Measurements from ENCODE around the gene PPP2R2C.

PPP2R2C gene

DNA sequence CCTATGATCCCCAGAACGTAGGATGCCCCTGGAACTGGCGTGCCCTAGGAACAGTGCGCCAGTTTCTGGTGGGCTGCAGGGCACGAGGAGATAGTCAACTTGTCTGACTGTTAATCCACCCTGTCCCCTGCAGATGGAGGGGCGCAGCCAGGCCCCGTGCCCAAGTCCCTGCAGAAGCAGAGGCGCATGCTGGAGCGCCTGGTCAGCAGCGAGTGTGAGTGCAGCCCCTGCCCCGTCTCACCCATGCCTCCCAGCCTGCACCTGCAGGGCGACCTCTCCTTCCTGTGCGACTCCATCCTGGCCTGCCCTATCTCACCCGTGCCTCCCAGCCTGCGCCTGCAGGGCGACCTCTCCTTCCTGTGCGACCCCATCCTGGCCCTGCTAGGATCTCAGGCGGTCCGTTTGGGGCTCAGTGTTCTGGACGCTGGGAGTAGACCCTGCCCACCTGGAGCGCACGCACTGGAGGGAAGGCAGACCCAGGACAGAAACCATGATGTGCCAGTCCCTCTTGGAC lies 180.6 kb downstream of the PPP2R2C start:
- DNase-seq (ENCODE audit: low read depth in 2 of 2): no peak

DNA sequence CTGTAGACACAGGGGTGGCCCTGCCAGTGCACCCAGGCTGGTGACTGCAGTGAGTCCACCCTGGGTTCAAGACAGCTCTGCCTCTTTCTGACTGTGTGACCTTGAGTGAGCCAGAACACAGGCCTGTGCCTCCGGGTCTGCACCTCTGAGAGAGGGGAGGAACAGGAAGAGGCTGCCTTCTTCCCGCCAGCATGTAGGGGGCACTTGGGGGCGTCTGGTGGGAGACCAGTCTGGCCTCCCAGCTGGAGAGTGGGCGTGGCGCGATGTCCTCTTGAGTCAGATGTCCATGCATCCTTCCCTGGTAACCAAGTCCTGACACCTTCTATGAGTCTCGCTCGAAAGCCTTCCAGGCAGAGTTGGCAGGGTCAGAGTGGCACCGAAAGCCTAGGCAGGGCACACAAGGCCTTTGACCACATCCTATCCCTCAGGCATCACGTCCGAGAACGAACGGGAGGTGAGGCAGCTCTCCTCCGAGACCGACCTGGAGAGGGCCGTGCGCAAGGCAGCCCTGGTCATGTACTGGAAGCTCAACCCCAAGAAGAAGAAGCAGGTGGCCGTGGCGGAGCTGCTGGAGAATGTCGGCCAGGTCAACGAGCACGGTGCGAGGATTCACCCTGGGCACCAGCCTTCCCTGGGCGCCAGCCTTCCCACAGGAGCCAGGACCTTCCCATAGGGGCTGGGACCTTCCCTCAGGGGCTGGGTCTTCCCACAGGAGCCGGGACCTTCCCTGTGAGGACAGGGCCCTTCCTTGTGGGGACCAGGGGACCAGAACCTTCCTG lies 181.5 kb downstream of the PPP2R2C start:
- DNase-seq (ENCODE audit: low read depth in 2 of 2): no peak

GRCh38 chr4:6290256-6290655 lies 182.2 kb downstream of the PPP2R2C start:
- no peak for DNase-seq (ENCODE audit: low read depth in 2 of 2)

GRCh38 chr4:6288871-6289270 lies 183.5 kb downstream of the PPP2R2C start:
- no peak for DNase-seq (ENCODE audit: low read depth in 2 of 2)

- DNase-seq (ENCODE audit: low read depth in 2 of 2): no peak
Measured at GRCh38 chr4:6288342-6288741, 184.1 kb downstream of the PPP2R2C start.

- no peak for DNase-seq (ENCODE audit: low read depth in 2 of 2)
Measured at GRCh38 chr4:6287017-6287788, 185.2 kb downstream of the PPP2R2C start.

DNA sequence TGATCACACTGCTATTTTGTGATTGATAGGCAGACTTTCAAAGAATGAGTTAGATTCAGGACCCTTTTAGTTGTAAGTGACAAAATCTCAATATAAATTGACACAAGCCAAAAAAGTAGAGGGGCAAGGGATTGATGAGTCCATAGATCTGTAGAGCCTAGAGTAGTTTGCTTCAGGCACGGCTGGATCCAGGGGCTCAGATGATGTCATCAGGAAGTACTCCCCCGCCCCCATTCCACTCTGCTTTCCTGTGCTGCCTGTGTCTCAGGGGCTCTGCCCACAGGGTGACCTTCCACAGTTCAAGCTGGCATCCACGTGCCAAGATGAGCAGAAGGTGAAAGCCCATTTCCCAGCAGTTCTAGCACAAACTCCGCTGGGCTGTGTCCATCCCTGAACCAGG lies 189.1 kb downstream of the PPP2R2C start:
- DNase-seq (ENCODE audit: low read depth in 2 of 2): no peak

GRCh38 chr4:6282314-6282771 lies 190.1 kb downstream of the PPP2R2C start:
- no peak for DNase-seq (ENCODE audit: low read depth in 2 of 2)

- DNase-seq (ENCODE audit: low read depth in 2 of 2): no peak
Measured at GRCh38 chr4:6281436-6282313, 190.7 kb downstream of the PPP2R2C start.

DNA sequence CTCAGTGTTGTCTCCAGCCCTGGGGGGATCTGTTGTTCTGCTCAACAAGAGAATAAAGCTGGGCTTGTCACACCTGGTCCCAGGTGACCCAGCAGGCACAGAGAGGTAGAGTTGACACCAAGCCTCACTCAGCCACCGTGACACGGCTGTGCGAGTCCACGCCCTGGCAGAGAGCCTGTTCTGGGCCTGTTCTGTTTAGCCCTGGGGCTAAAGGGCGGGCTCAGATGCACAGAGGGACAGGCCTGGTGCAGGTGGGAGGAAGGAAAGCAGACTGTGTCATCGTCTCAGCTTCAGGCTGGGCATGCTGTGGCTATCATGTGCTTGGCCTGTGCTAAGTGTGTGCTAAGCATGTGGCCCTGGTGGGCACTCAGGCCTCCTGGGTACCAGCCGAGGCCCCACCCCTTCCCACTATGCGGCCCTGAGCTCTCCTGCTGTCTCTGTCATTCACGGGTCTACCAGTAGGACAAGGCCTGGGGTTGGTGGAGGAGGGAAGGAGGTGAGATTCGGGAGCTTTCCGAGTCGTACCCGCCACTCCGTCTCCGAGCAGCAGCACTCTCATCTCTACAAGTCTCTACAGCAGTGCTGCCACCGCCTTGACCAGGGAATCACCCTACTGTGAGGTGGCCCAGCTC lies 191.9 kb downstream of the PPP2R2C start:
- DNase-seq (ENCODE audit: low read depth in 2 of 2): no peak

- no peak for DNase-seq (ENCODE audit: low read depth in 2 of 2)
Measured at GRCh38 chr4:6279582-6280289, 192.7 kb downstream of the PPP2R2C start.

DNA sequence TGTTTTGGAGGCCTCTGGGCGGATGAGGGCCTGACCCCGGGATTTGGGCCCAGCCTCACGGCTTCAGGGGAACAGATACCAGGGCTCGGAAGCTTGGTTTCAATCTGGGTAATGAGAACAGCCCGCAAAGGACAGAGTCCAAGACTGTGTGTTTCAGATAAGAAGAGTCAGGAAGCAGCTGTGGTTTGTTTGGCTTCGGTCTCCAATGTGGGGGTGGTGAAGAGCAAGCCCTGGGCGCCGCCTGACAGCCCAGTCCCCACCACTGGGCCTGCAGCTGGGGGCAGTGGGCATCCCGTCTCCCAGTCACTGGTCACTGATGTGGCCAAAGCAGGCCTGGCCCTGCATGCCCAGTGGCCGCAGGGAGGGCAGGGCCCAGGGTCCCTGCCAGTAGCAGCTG lies 193.6 kb downstream of the PPP2R2C start:
- no peak for DNase-seq (ENCODE audit: low read depth in 2 of 2)

DNA sequence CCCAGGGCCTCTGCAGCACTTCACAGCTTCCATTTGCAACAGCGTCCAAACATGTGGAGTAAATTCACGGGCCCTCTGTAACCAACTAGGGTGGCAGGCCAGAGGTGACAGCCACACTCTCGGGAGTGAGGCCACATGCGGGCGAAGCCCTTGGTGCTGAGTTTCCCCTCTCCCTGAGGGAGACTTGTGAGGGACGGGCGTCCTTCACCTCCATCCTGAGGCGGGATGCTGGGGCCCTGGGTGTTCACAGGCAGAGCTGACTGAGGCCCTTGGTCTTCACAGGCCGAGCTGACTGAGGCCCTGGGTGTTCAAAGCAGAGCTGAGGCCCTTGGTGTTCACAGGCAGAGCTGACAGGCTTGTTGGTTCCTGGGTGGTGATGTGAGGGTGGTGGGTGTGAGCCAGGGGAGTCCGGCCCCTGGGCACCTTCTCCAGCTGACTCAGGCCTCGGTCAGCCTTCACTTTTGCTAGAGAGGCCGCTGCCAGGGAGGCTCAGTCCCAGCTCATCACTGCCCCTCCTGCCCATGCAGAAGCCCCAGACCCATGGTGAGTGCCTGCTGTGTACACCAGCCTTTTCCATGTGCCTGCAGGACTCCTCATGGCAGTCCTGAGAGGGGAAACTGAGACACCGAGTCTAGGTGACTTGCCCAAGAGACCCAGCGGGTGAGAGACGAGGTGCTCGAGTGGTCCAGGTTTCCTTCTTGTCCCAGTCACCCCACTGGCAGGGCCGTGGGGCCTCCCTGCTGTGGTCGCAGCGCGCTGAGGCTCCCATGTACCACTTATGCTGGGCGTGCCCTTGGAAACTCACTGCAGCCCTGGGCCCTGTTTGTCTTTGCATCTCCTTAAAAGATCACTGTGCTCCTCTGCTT lies 194.2 kb downstream of the PPP2R2C start:
- no peak for DNase-seq (ENCODE audit: low read depth in 2 of 2)

DNA sequence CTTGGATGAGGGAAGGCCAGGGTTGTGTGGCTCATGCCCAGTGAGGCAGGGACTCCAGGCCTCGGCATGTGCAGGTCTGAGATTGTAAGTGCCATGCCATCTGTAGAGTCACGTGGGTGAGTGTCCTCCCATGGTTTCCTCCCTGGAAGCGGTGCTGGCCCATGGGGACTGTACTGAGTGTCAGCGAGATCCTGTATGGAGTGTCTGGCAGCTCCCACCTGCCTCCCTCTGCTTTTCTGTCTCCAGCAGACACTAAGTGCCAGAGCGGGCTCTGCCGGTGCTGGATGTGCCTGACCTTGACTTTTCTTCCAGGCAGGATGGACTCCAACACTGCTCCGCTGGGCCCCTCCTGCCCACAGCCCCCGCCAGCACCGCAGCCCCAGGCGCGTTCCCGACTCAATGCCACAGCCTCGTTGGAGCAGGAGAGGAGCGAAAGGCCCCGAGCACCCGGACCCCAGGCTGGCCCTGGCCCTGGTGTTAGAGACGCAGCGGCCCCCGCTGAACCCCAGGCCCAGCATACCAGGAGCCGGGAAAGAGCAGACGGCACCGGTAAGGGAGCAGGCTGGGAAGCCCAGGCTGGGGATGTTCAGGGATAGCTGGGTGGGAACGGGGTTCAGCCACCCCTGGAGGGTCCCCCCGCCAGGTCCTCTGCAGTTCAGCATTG lies 195.1 kb downstream of the PPP2R2C start:
- DNase-seq (ENCODE audit: low read depth in 2 of 2): no peak

- DNase-seq (ENCODE audit: low read depth in 2 of 2): no peak
Measured at GRCh38 chr4:6275898-6276806, 196.3 kb downstream of the PPP2R2C start.

DNA sequence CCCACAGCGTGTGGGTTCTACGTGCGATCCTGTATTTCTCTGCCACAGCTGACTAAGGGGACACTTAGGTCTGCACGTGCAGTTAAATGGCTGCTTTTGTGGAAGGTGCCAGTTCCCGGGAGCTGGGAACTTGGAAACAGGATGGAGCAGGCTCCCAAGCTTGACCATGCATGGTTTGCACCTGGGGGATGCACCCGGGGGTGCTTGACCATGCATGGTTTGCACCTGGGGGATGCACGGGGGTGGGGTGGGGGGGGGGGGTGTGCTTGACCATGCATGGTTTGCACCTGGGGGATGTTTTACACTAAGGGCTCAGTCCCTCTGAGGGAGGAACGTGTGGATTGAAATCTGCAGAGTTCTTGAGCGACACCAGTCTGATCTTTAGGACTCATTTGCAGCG lies 197.1 kb downstream of the PPP2R2C start:
- DNase-seq (ENCODE audit: low read depth in 2 of 2): no peak

GRCh38 chr4:6273661-6273990 lies 198.8 kb downstream of the PPP2R2C start:
- DNase-seq (ENCODE audit: low read depth in 2 of 2): no peak
